Measurements from ENCODE around the gene CLCN2.
A peak's percentile ranks its signal among the peaks of the same experiment; 100 is the strongest.

Gene CLCN2

GRCh38 chr3:184360070-184360928, 1.1 kb downstream of the CLCN2 start:
- no peak for DNase-seq (ENCODE audit: low read depth in 2 of 2)

- DNase-seq (ENCODE audit: low read depth in 2 of 2), result no peak
Observed at GRCh38 chr3:184359610-184360009, 1.8 kb downstream of the CLCN2 start.

- no peak for DNase-seq (ENCODE audit: low read depth in 2 of 2)
Observed at GRCh38 chr3:184358921-184359350, 2.5 kb downstream of the CLCN2 start.

GRCh38 chr3:184358124-184358767, 3.2 kb downstream of the CLCN2 start:
- DNase-seq (ENCODE audit: low read depth in 2 of 2), result no peak

GRCh38 chr3:184357248-184358123, 3.9 kb downstream of the CLCN2 start:
- DNase-seq (ENCODE audit: low read depth in 2 of 2), result no peak

GRCh38 chr3:184355261-184356040, 6.0 kb downstream of the CLCN2 start:
- no peak for DNase-seq (ENCODE audit: low read depth in 2 of 2)

GRCh38 chr3:184354754-184355153, 6.7 kb downstream of the CLCN2 start:
- DNase-seq (ENCODE audit: low read depth in 2 of 2), result no peak

GRCh38 chr3:184354121-184354728, 7.2 kb downstream of the CLCN2 start:
- DNase-seq (ENCODE audit: low read depth in 2 of 2), result peak; percentile 42 to 55

GRCh38 chr3:184353546-184353941, 7.9 kb downstream of the CLCN2 start:
- DNase-seq (ENCODE audit: low read depth in 2 of 2), result no peak

GRCh38 chr3:184352897-184353545, 8.4 kb downstream of the CLCN2 start:
- DNase-seq (ENCODE audit: low read depth in 2 of 2), result no peak

GRCh38 chr3:184352149-184352785, 9.1 kb downstream of the CLCN2 start:
- no peak for DNase-seq (ENCODE audit: low read depth in 2 of 2)

GRCh38 chr3:184351511-184352148, 9.8 kb downstream of the CLCN2 start:
- no peak for DNase-seq (ENCODE audit: low read depth in 2 of 2)

- DNase-seq (ENCODE audit: low read depth in 2 of 2), result no peak
Observed at GRCh38 chr3:184350618-184351017, 10.8 kb downstream of the CLCN2 start.

GRCh38 chr3:184349563-184350470, 11.6 kb downstream of the CLCN2 start:
- DNase-seq (ENCODE audit: low read depth in 2 of 2), result no peak

- no peak for DNase-seq (ENCODE audit: low read depth in 2 of 2)
Observed at GRCh38 chr3:184348057-184348382, 13.4 kb downstream of the CLCN2 start.

- DNase-seq (ENCODE audit: low read depth in 2 of 2), result no peak
Observed at GRCh38 chr3:184347321-184348056, 13.9 kb downstream of the CLCN2 start.

GRCh38 chr3:184346480-184347190, 14.8 kb downstream of the CLCN2 start:
- DNase-seq (ENCODE audit: low read depth in 2 of 2), result no peak

All from stimulated activated CD8-positive, alpha-beta memory T cell treated with anti-CD3 and anti-CD28 coated beads, Interleukin-7, amount 100 ng/mL, for 1 hour (primary cell).